ENCODE data around the gene RNF135. TPM values are rescaled to one million over a fixed set of nuclear protein-coding genes. Genes with fewer than 3 reads are reported as not detected.

Gene RNF135
- total RNA-seq, 1 experiment from 2014 or later: 10.4 TPM

- intact Hi-C loops (cut with micrococcal nuclease): no loop called here
- POLR2A ChIA-PET (ENCODE audit: unreplicated experiment): no interaction called here
- TF ChIP-seq CTCF (conservative IDR thresholded peaks at IDR 0.05; ENCODE audit: low read depth, low read length): no peak
- TF ChIP-seq EZH2 (IDR thresholded peaks at IDR 0.05; ENCODE audit: low read length, unreplicated experiment): no peak
- no peak for TF ChIP-seq EZH2phosphoT487 (IDR thresholded peaks at IDR 0.05; ENCODE audit: borderline replicate concordance, low read length)
- H3K27ac ChIP-seq (ENCODE audit: low read length): no peak overlapping the region
- CTCF ChIA-PET: no interaction called here
- no TSS peak for BruUV-seq (replicated peaks)
- H3K36me3 ChIP-seq (ENCODE audit: low read depth, low read length): no peaks in the 10 kb centered on the region
- H4K20me1 ChIP-seq (ENCODE audit: low read length): no peaks in the 10 kb centered on the region
- no peak overlapping the region for H3K9ac ChIP-seq (ENCODE audit: low read length)
- H3K4me3 ChIP-seq (ENCODE audit: low read length): no peak overlapping the region
- no peaks in the 10 kb centered on the region for H3K27me3 ChIP-seq (ENCODE audit: low read length)
- no peak overlapping the region for H3K4me2 ChIP-seq (ENCODE audit: low read length)
- no peak for ATAC-seq
- no peaks in the 10 kb centered on the region for H3K4me1 ChIP-seq (ENCODE audit: insufficient read depth, low read length)
- no peaks in the 10 kb centered on the region for H3K9me2 ChIP-seq (replicated peaks; ENCODE audit: low read length)
- no peak for DNase-seq
- no peaks in the 10 kb centered on the region for H3K9me3 ChIP-seq (ENCODE audit: low read length)
- H3K79me2 ChIP-seq (ENCODE audit: low read length): no peaks in the 10 kb centered on the region
- H2AFZ ChIP-seq (ENCODE audit: low read length): no peak overlapping the region
- H3F3A ChIP-seq (ENCODE audit: low read length, unreplicated experiment): no peaks in the 10 kb centered on the region
These were observed 11.0 kb downstream of the RNF135 start for GRCh38 chr17:30981531-30982519.

GRCh38 chr17:30982855-30983254, 12.0 kb downstream of the RNF135 start:
- Histone ChIP-seq H4K20me1 (ENCODE audit: low read length) (no peaks in the 10 kb centered on the region), H3K9me2 (replicated peaks; ENCODE audit: low read length) (no peaks in the 10 kb centered on the region), H3K9me3 (ENCODE audit: low read length) (no peaks in the 10 kb centered on the region), H3K4me3 (ENCODE audit: low read length) (no peak overlapping the region), H3K9ac (ENCODE audit: low read length) (no peak overlapping the region), H3K4me1 (ENCODE audit: insufficient read depth, low read length) (no peaks in the 10 kb centered on the region), H3K79me2 (ENCODE audit: low read length) (no peaks in the 10 kb centered on the region), H2AFZ (ENCODE audit: low read length) (no peak overlapping the region), H3K4me2 (ENCODE audit: low read length) (no peak overlapping the region), H3K27me3 (ENCODE audit: low read length) (no peaks in the 10 kb centered on the region), H3K27ac (ENCODE audit: low read length) (no peak overlapping the region), H3F3A (ENCODE audit: low read length, unreplicated experiment) (no peaks in the 10 kb centered on the region), H3K36me3 (ENCODE audit: low read depth, low read length) (no peaks in the 10 kb centered on the region)
- intact Hi-C loops (cut with micrococcal nuclease): no loop called here
- ATAC-seq (no peak), DNase-seq (no peak)
- POLR2A ChIA-PET (ENCODE audit: unreplicated experiment): no interaction called here
- no TSS peak for BruUV-seq (replicated peaks)
- TF ChIP-seq CTCF (conservative IDR thresholded peaks at IDR 0.05; ENCODE audit: low read depth, low read length): no peak
- TF ChIP-seq EZH2 (IDR thresholded peaks at IDR 0.05; ENCODE audit: low read length, unreplicated experiment): no peak
- TF ChIP-seq EZH2phosphoT487 (IDR thresholded peaks at IDR 0.05; ENCODE audit: borderline replicate concordance, low read length): no peak
- CTCF ChIA-PET: no interaction called here

- intact Hi-C loops (cut with micrococcal nuclease): no loop called here
- Histone ChIP-seq H3K9me3 (ENCODE audit: low read length) (no peaks in the 10 kb centered on the region), H3F3A (ENCODE audit: low read length, unreplicated experiment) (no peaks in the 10 kb centered on the region), H3K4me1 (ENCODE audit: insufficient read depth, low read length) (no peaks in the 10 kb centered on the region), H2AFZ (ENCODE audit: low read length) (no peak overlapping the region), H3K79me2 (ENCODE audit: low read length) (no peaks in the 10 kb centered on the region), H3K27ac (ENCODE audit: low read length) (no peak overlapping the region), H3K9me2 (replicated peaks; ENCODE audit: low read length) (no peaks in the 10 kb centered on the region), H3K4me2 (ENCODE audit: low read length) (no peak overlapping the region), H4K20me1 (ENCODE audit: low read length) (no peaks in the 10 kb centered on the region), H3K36me3 (ENCODE audit: low read depth, low read length) (no peaks in the 10 kb centered on the region), H3K4me3 (ENCODE audit: low read length) (no peak overlapping the region), H3K27me3 (ENCODE audit: low read length) (no peaks in the 10 kb centered on the region), H3K9ac (ENCODE audit: low read length) (no peak overlapping the region)
- CTCF ChIA-PET: no interaction called here
- POLR2A ChIA-PET (ENCODE audit: unreplicated experiment): no interaction called here
- no peak for ATAC-seq
- BruUV-seq (replicated peaks): no TSS peak
- DNase-seq: no peak
- TF ChIP-seq EZH2 (IDR thresholded peaks at IDR 0.05; ENCODE audit: low read length, unreplicated experiment) (no peak), CTCF (conservative IDR thresholded peaks at IDR 0.05; ENCODE audit: low read depth, low read length) (no peak), EZH2phosphoT487 (IDR thresholded peaks at IDR 0.05; ENCODE audit: borderline replicate concordance, low read length) (no peak)
These were observed 19.6 kb downstream of the RNF135 start for GRCh38 chr17:30990458-30990857.

Data from PC-3 (cell line).